PC-9 (cell line): ENCODE results near the gene TEX261. TPM values are rescaled to one million over a fixed set of nuclear protein-coding genes. Genes with fewer than 3 reads are reported as not detected.
A peak's percentile ranks its signal among the peaks of the same experiment; 100 is the strongest.

Experiments used
- BruUV-seq: library from RNA; stranded (reverse); fragments of 400-500 nt; replicated peaks from 2 replicates; lab custom pipeline; 2021; lab: Mats Ljungman, UMichigan
- CTCF ChIA-PET: fragments of 300-600 bp; sonication (Branson Sonifier 250); formaldehyde crosslinking; loops from one replicate; lab custom pipeline; 2022; ENCODE audit warnings: antibody characterized with exemption; lab: Charles Lee
- POLR2A ChIA-PET: fragments of 300-600 bp; sonication (Branson Sonifier 250); formaldehyde crosslinking; loops from one replicate; lab custom pipeline; 2022; ENCODE audit warnings: antibody characterized with exemption; ENCODE audit not compliant: unreplicated experiment; lab: Charles Lee
- DNase-seq, 2 experiments: peaks; one replicate each; pipeline versions ENCODE4 v3.0.0 to v3.0.0-alpha.2; 2015 to 2022; ENCODE audit warnings: mixed read lengths in 1 of 2
- H2AFZ ChIP-seq: fragments of 200-600 bp; sonication (generic); 2 replicates; pipeline ENCODE4 v1.8.1; 2017; ENCODE audit warnings: antibody characterized with exemption
- H3F3A ChIP-seq: fragments of 200-600 bp; sonication (generic); 2 replicates; pipeline ENCODE4 v1.8.1; 2017; ENCODE audit warnings: antibody characterized with exemption, mild to moderate bottlenecking, low read depth; ENCODE audit not compliant: insufficient read depth
- H3K27ac ChIP-seq: fragments of 200-600 bp; sonication (generic); 2 replicates; pipeline ENCODE4 v1.6.1; 2016; ENCODE audit warnings: mixed run types
- H3K27me3 ChIP-seq: fragments of 200-600 bp; sonication (generic); 2 replicates; pipeline ENCODE4 v1.6.1; 2016; ENCODE audit warnings: low read depth, mixed run types; ENCODE audit not compliant: insufficient read depth
- H3K36me3 ChIP-seq: fragments of 200-600 bp; sonication (generic); 2 replicates; pipeline ENCODE4 v1.6.1; 2016; ENCODE audit warnings: low read depth, mixed run types
- H3K4me1 ChIP-seq: fragments of 200-600 bp; sonication (generic); replicated peaks from 2 replicates; pipeline ENCODE4 v1.6.1; 2016; ENCODE audit warnings: mixed run types; ENCODE audit not compliant: insufficient read depth
- H3K4me2 ChIP-seq: fragments of 200-600 bp; sonication (generic); 2 replicates; pipeline ENCODE4 v1.6.1; 2017; ENCODE audit warnings: mixed run types
- H3K4me3 ChIP-seq: fragments of 200-600 bp; sonication (generic); 2 replicates; pipeline ENCODE4 v1.6.1; 2016; ENCODE audit warnings: mixed run types
- H3K79me2 ChIP-seq: fragments of 200-600 bp; sonication (generic); 2 replicates; pipeline ENCODE4 v1.6.1; 2017; ENCODE audit warnings: low read depth, mixed run types
- H3K9me2 ChIP-seq: fragments of 200-600 bp; sonication (generic); 2 replicates; pipeline ENCODE4 v1.8.1; 2017; ENCODE audit warnings: mild to moderate bottlenecking; ENCODE audit not compliant: insufficient read depth
- H3K9me3 ChIP-seq: fragments of 200-600 bp; sonication (generic); 2 replicates; pipeline ENCODE4 v1.8.1; 2016; ENCODE audit warnings: low read depth; ENCODE audit not compliant: insufficient read depth
- H4K20me1 ChIP-seq: fragments of 200-600 bp; sonication (generic); 2 replicates; pipeline ENCODE4 v1.8.1; 2017; ENCODE audit not compliant: insufficient read depth
- CTCF ChIP-seq: fragments of 200-600 bp; sonication (generic); conservative IDR thresholded peaks from 2 replicates; pipeline ENCODE4 v1.6.1; 2017; ENCODE audit warnings: mixed run types, antibody characterized with exemption, mild to moderate bottlenecking, moderate library complexity
- EZH2 ChIP-seq: fragments of 200-600 bp; sonication (generic); IDR thresholded peaks from 2 replicates; pipeline ENCODE4 v1.8.0; 2017; ENCODE audit warnings: antibody characterized with exemption, low read depth
- intact Hi-C: fragments of 100-400 bp; cut with micrococcal nuclease; formaldehyde crosslinking; loops from one replicate; pipeline ENCODE4 v1.10.0; 2022; ENCODE audit not compliant: unreplicated experiment
- total RNA-seq: library from RNA; stranded (reverse); gene quantifications from 2 replicates; pipeline ENCODE4 v1.2.3, GENCODE V29; 2021

Gene TEX261
- total RNA-seq, 1 experiment from 2014 or later, result 47.6 TPM

GRCh38 chr2:70984576-70985282 lies 9.9 kb downstream of the TEX261 start:
- peak in 1 of 2 experiments; percentile 52 for DNase-seq
- CTCF ChIA-PET, result interaction anchor here (0.6 to 0.7 kb wide), 3 partner anchors 11 to 83 kb away, joined by 4 to 11 read pairs (median 7); partner anchors contain the start of gene NAGK
- Histone ChIP-seq H3K36me3 (no peaks in the 10 kb centered on the region), H3K9me2 (no peaks in the 10 kb centered on the region), H3K4me3 (no peak overlapping the region), H3K4me1 (no peaks in the 10 kb centered on the region), H3K27me3 (no peaks in the 10 kb centered on the region), H3K4me2 (no peak overlapping the region), H3F3A (no peaks in the 10 kb centered on the region), H3K9me3 (no peaks in the 10 kb centered on the region), H3K27ac (no peak overlapping the region), H4K20me1 (no peaks in the 10 kb centered on the region; the same call in 1 of the 2 replicates), H2AFZ (no peak overlapping the region), H3K79me2 (no peaks in the 10 kb centered on the region)
- BruUV-seq, result no TSS peak
- POLR2A ChIA-PET, result no interaction called here
- TF ChIP-seq CTCF, result no peak
- no peak for TF ChIP-seq EZH2
- intact Hi-C loops, result no loop called here

- Histone ChIP-seq H3K27me3 (no peaks in the 10 kb centered on the region), H3K4me3 (no peak overlapping the region), H3K27ac (no peak overlapping the region), H3K4me2 (no peak overlapping the region), H3K4me1 (no peaks in the 10 kb centered on the region), H3F3A (no peaks in the 10 kb centered on the region), H4K20me1 (no peaks in the 10 kb centered on the region; the same call in 1 of the 2 replicates), H3K36me3 (no peaks in the 10 kb centered on the region), H3K9me3 (no peaks in the 10 kb centered on the region), H3K79me2 (no peaks in the 10 kb centered on the region), H3K9me2 (no peaks in the 10 kb centered on the region), H2AFZ (no peak overlapping the region)
- ChIA-PET CTCF (interaction anchor here (0.6 to 0.7 kb wide), 3 partner anchors 11 to 84 kb away, joined by 4 to 11 read pairs (median 7); partner anchors contain the start of gene NAGK), POLR2A (no interaction called here)
- BruUV-seq, result no TSS peak
- no peak for TF ChIP-seq EZH2
- no peak for DNase-seq
- intact Hi-C loops, result no loop called here
These were observed 10.5 kb downstream of the TEX261 start for GRCh38 chr2:70984228-70984575.

GRCh38 chr2:70983506-70984227 lies 11.0 kb downstream of the TEX261 start:
- CTCF ChIA-PET, result no interaction called here
- no peak overlapping the region for H3K4me2 ChIP-seq
- BruUV-seq, result no TSS peak

More at GRCh38 chr2:70983506-70984227, 11.0 kb downstream of the TEX261 start:
- H3K27ac ChIP-seq, result no peak overlapping the region
- no peaks in the 10 kb centered on the region for H3K9me3 ChIP-seq
- H3K79me2 ChIP-seq, result no peaks in the 10 kb centered on the region
- H3K36me3 ChIP-seq, result no peaks in the 10 kb centered on the region
- POLR2A ChIA-PET, result no interaction called here
- no peaks in the 10 kb centered on the region for H3K9me2 ChIP-seq
- no peak for DNase-seq
- intact Hi-C loops, result no loop called here
- H3K4me3 ChIP-seq, result no peak overlapping the region
- TF ChIP-seq CTCF (no peak), EZH2 (no peak)
- no peaks in the 10 kb centered on the region; the same call in 1 of the 2 replicates for H4K20me1 ChIP-seq
- H2AFZ ChIP-seq, result no peak overlapping the region
- H3K27me3 ChIP-seq, result no peaks in the 10 kb centered on the region
- no peaks in the 10 kb centered on the region for H3F3A ChIP-seq
- H3K4me1 ChIP-seq, result no peaks in the 10 kb centered on the region
